Tibial nerve (tissue), 4 donors: Measurements from ENCODE around the gene B4GALT6. TPM values are rescaled to one million over a fixed set of nuclear protein-coding genes. Genes with fewer than 3 reads are reported as not detected.

Experiments
- DNase-seq, 2 donors: peaks; one replicate each; pipeline ENCODE4 v3.0.0-alpha.2; 2019; ENCODE audit warnings: low spot score in 2 of 2
- H3K27ac ChIP-seq, 4 donors: fragments of 200-600 bp; sonication (generic) in 3 of 4; one replicate each; pipeline ENCODE4 v1.5.1; 2017 to 2019; ENCODE audit warnings: mild to moderate bottlenecking in 1 of 4
- H3K27me3 ChIP-seq, 2 donors: fragments of 200-600 bp; sonication (generic) in 1 of 2; one replicate each; pipeline versions ENCODE4 v1.5.1 to v1.6.0; 2017 to 2019
- H3K36me3 ChIP-seq, 3 donors: fragments of 200-600 bp; sonication (generic); one replicate each; pipeline ENCODE4 v1.5.1; 2018 to 2019
- H3K4me1 ChIP-seq, 4 donors: fragments of 200-600 bp; sonication (generic) in 3 of 4; one replicate each; pipeline ENCODE4 v1.5.1; 2017 to 2019
- H3K4me3 ChIP-seq, 4 donors: fragments of 200-600 bp; sonication (generic) in 3 of 4; one replicate each; pipeline ENCODE4 v1.5.1; 2017 to 2019; ENCODE audit warnings: mild to moderate bottlenecking in 1 of 4, moderate library complexity in 1 of 4
- H3K9me3 ChIP-seq, 4 donors: fragments of 200-600 bp; sonication (generic) in 3 of 4; one replicate each; pipeline ENCODE4 v1.5.1; 2017 to 2019
- CTCF ChIP-seq, 5 experiments: fragments of 200-600 bp in 3 of 5; fragments of 450-650 bp in 2 of 5; sonication (generic) in 3 of 5; IDR thresholded peaks; one replicate each; pipeline ENCODE4 v1.5.1; 2016 to 2019; ENCODE audit warnings: antibody characterized with exemption in 5 of 5, mild to moderate bottlenecking in 3 of 5, moderate library complexity in 2 of 5
- EP300 ChIP-seq, 2 donors: sonication (generic); formaldehyde crosslinking; IDR thresholded peaks; one replicate each; pipeline ENCODE4 v1.6.1; 2017; ENCODE audit warnings: antibody characterized with exemption in 2 of 2, mild to moderate bottlenecking in 1 of 2
- POLR2A ChIP-seq, 2 donors: fragments of 450-650 bp; IDR thresholded peaks; one replicate each; pipeline ENCODE4 v1.6.1; 2017; ENCODE audit warnings: antibody characterized with exemption in 2 of 2, mild to moderate bottlenecking in 2 of 2, moderate library complexity in 2 of 2
- WGBS, 2 donors: methylation state at CpG; one replicate each; pipeline ENCODE4 v1.1.5; 2018; 5-methylcytosine and 5-hydroxymethylcytosine counted together
- total RNA-seq, 4 donors: library from RNA; depleted of rRNA; stranded (reverse); fragments of >200 nt; gene quantifications; one replicate each; pipeline ENCODE4 v1.1.0, GENCODE V29; 2016

Gene B4GALT6
- total RNA-seq, 4 donors from 2014 or later = 0.98 to 2.1 (median 1.5) TPM

- no peak for DNase-seq
- no peak for TF ChIP-seq POLR2A (IDR thresholded peaks at IDR 0.05)
- TF ChIP-seq EP300 (IDR thresholded peaks at IDR 0.05) = peak in 1 of 2 donors; percentile 24
- TF ChIP-seq CTCF (IDR thresholded peaks at IDR 0.05) = no peak
- no peaks in the 10 kb centered on the region for H3K27me3 ChIP-seq
- H3K4me3 ChIP-seq = no peak overlapping the region
- H3K4me1 ChIP-seq = peaks cover 0 to 7% (median 0%) of the 10 kb centered on the region in 4 donors
- H3K27ac ChIP-seq = no peak overlapping the region
- no peaks in the 10 kb centered on the region for H3K9me3 ChIP-seq
- 70 to 81% methylated on average over 3 of the region's 3 CpGs for WGBS, 2 donors
- H3K36me3 ChIP-seq = no peaks in the 10 kb centered on the region
Measured at GRCh38 chr18:31679133-31679742, 5.1 kb downstream of the B4GALT6 start.

DNA sequence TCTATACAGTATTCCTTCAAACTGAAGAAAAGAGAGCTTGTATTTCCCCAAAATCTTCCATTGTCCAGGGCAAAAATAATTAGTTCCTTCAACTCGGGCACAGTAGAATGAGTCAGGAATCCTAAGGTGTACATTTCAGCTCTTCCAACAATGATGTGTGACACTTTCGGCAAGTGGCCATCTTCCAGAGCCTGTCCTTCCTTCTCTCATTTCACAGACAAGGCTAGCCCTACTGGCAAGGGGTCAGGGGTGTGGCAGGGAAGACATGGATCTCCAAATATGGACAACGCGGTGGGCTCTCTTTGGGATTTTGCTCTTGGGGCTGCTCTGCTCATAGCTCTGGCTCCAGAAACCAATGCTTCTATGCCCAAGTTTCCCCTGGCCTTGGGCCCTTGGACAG lies 6.0 kb downstream of the B4GALT6 start:
- DNase-seq = no peak
- Histone ChIP-seq H3K9me3 (no peaks in the 10 kb centered on the region), H3K27me3 (no peaks in the 10 kb centered on the region), H3K4me1 (no peaks in the 10 kb centered on the region), H3K27ac (no peak overlapping the region), H3K36me3 (no peaks in the 10 kb centered on the region), H3K4me3 (no peak overlapping the region)
- WGBS, 2 donors = 84 to 89% methylated on average over 4 of the region's 4 CpGs
- TF ChIP-seq CTCF (IDR thresholded peaks at IDR 0.05) (no peak), EP300 (IDR thresholded peaks at IDR 0.05) (no peak), POLR2A (IDR thresholded peaks at IDR 0.05) (no peak)

GRCh38 chr18:31677592-31677991 lies 6.8 kb downstream of the B4GALT6 start:
- no peak overlapping the region for H3K27ac ChIP-seq
- 70 to 81% methylated on average over 6 of the region's 6 CpGs for WGBS, 2 donors
- no peak overlapping the region for H3K4me3 ChIP-seq
- no peaks in the 10 kb centered on the region for H3K27me3 ChIP-seq
- H3K4me1 ChIP-seq = peaks cover 0 to 7% (median 0%) of the 10 kb centered on the region in 4 donors
- TF ChIP-seq POLR2A (IDR thresholded peaks at IDR 0.05) = no peak
- TF ChIP-seq EP300 (IDR thresholded peaks at IDR 0.05) = no peak
- no peak for TF ChIP-seq CTCF (IDR thresholded peaks at IDR 0.05)
- H3K9me3 ChIP-seq = no peaks in the 10 kb centered on the region
- DNase-seq = no peak
- H3K36me3 ChIP-seq = no peaks in the 10 kb centered on the region

DNA sequence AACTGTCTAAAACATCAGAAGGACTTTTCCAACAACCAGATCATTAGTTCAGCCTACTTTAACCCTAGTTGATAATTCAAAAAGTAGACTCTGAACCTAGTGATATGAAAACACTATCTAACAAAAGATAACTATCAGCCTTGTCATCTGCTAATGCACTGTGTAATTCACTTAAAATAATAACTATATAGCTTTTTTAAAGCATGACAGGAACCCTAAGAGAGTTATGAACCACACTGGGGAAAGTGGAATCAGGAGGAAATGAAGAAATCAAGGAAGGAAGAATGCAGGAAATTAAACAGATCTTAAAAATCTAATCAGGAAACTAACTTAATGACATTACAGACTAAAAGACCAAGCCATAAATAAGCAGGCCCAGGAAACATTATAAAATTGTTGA lies 9.0 kb downstream of the B4GALT6 start:
- Histone ChIP-seq H3K27me3 (no peaks in the 10 kb centered on the region), H3K36me3 (no peaks in the 10 kb centered on the region), H3K4me1 (peaks cover 0 to 11% (median 0%) of the 10 kb centered on the region in 4 donors), H3K27ac (no peak overlapping the region), H3K9me3 (no peaks in the 10 kb centered on the region), H3K4me3 (no peak overlapping the region)
- no peak for DNase-seq
- TF ChIP-seq CTCF (IDR thresholded peaks at IDR 0.05) = no peak
- TF ChIP-seq POLR2A (IDR thresholded peaks at IDR 0.05) = no peak
- TF ChIP-seq EP300 (IDR thresholded peaks at IDR 0.05) = no peak

DNA sequence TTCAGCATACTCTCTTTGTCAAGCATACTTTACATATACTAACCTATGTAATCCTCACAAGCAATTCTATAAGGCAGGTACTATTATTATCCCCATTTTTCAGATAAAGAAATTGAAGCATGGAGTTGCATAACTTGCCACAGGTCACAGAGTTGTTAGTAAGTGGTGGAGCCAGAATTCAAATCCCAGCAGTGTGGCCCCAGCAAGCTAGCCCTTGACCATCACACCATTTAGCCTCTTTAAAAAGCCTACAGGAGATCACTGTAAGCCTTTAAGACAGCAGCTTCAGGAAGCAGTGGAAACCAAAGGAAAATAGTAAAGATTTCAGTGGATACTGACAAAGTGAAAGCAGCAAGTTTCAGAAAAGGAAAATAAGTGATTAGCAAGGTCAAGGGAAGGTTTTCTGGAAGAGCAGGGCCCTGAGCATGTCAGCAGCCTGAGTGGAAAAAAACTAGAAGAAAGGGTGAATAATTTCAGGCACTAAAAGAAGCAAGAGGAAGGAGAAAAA lies 11.7 kb downstream of the B4GALT6 start:
- H3K36me3 ChIP-seq = no peaks in the 10 kb centered on the region
- H3K4me1 ChIP-seq = peaks cover 0 to 11% (median 0%) of the 10 kb centered on the region in 4 donors
- no peak for DNase-seq
- no peaks in the 10 kb centered on the region for H3K9me3 ChIP-seq
- H3K27me3 ChIP-seq = no peaks in the 10 kb centered on the region
- H3K4me3 ChIP-seq = no peak overlapping the region
- H3K27ac ChIP-seq = no peak overlapping the region
- TF ChIP-seq POLR2A (IDR thresholded peaks at IDR 0.05) = no peak
- no peak for TF ChIP-seq CTCF (IDR thresholded peaks at IDR 0.05)
- no peak for TF ChIP-seq EP300 (IDR thresholded peaks at IDR 0.05)
